Kidney tubule cell (primary cell): ENCODE measurements around the gene ASB3.

Experiments used
- DNase-seq: peaks from one replicate; pipeline ENCODE4 v3.0.0-alpha.2; 2018; ENCODE audit warnings: low spot score

Gene ASB3

GRCh38 chr2:53652131-53652530 lies 134.6 kb downstream of the ASB3 start:
- no peak for DNase-seq

GRCh38 chr2:53646788-53647187 lies 140.0 kb downstream of the ASB3 start:
- DNase-seq = no peak

GRCh38 chr2:53641290-53641689 lies 145.5 kb downstream of the ASB3 start:
- no peak for DNase-seq

DNA sequence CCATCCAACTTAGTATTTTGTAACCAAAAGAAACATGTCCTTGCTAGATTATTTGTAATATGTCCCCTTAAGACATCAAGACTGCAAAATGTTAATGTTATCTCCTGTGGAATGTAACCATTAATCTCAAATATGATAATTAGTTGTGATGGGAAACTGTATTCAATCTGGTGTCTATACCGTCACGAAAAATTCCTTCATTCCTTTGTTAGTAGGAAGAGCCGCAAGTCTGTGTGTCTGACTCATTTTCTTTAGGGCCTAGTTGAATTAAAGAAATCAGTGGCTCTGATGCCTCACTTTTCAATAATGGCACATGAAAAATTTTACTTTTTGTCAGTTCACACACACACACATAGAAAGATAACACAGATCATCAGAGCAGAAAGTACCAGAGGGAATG lies 146.3 kb downstream of the ASB3 start:
- no peak for DNase-seq

DNA sequence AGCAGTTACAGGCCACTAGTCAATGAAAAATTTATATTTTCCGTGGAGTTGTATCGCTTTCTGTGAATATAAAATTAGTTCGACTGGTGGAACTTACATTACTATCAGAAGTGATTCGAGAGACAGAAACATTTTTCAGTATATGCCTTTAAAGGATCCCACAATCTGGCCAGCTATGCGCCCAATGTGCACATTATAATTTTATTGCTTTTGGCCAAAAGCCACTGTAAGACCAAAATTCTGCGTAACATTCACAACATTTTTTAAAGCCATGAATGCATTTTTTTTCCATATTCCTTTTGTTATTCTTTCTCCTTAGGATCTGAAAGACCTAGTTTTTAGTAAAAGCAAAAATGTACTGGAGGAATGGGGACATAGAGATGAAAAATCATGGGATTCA lies 150.2 kb downstream of the ASB3 start:
- DNase-seq = no peak

DNA sequence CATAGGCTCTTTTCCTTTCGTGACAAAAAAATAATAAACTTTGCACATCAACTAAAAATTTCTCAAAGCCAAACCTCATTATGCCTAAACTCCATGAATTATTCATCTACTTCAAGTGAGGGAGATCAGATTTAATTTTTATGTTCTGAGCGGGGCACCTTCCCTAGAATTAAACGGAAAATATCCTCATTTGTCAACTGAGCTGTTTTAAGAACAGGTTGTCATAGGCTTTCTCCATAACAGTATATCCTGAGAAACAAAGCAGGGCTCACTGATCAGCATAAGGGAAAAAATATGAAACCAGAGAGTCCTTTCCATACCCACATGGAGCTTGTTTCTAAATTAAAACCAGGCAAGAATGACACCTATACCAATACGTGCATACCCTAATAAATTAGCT lies 150.6 kb downstream of the ASB3 start:
- DNase-seq = no peak

GRCh38 chr2:53635694-53636093 lies 151.1 kb downstream of the ASB3 start:
- no peak for DNase-seq

GRCh38 chr2:53633441-53633840 lies 153.3 kb downstream of the ASB3 start:
- peak; percentile 24 for DNase-seq

DNA sequence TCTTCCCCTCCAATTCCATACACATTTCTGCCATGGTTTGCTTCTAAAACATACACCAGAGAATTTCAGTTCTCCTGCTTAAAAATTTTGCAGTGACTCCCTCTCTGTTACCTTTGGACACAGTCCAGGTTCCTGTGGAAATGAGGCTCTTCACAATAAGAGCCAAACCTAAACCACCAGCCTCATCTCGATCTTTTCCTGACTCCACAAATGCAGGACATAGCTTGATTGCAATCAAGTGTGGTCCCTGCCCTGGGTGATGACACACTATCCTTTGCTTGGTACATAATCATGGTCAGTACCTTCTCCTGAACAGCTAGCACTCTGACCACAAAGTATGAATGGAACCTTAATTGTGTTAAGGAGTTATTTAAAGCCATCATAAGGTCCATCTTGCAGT lies 154.0 kb downstream of the ASB3 start:
- DNase-seq = peak; percentile 72

DNA sequence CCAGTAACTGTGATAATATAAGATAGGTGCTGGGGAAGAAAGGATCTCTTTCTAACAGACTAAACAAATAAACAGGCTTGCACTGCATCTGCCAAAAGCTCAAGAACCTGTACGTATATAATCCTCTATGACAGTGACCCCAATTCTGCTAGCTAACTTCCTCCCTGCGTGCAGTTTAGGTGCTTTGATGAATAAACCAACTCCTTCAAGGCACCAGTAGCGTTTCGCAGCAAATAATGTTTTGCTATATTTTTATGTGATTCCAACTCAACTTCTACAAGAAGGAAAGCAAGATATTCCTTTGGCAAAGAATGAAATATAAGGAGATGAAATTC lies 154.7 kb downstream of the ASB3 start:
- no peak for DNase-seq

- no peak for DNase-seq
Observed at GRCh38 chr2:53631313-53632125, 155.2 kb downstream of the ASB3 start.

DNA sequence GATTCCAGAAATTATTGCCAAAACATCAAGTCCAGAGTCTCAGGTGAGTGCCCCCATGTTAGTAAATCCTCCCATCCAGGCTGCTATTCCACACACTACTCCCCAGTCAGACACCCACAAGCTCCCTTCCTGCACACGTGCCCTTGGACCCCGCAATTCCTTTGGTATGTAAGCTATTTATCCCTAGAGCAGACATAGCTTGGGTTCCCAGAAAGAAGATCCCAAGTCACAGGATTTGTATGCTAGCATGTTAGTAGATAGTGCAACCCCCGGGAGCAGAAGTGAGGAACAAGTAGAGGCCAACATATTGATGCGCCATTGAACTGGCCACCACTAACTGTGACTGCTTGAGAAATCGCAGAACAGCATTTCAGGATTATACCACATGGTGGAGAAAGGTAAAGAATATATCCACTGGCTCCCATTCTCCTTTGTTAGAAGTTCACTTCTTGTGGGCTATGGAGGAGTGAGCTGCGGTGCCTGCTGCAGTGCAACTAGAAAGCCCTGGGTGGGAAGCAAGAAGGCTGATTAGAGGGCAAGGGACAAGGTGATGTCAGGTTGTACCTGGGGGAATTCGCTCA lies 156.6 kb downstream of the ASB3 start:
- no peak for DNase-seq

DNA sequence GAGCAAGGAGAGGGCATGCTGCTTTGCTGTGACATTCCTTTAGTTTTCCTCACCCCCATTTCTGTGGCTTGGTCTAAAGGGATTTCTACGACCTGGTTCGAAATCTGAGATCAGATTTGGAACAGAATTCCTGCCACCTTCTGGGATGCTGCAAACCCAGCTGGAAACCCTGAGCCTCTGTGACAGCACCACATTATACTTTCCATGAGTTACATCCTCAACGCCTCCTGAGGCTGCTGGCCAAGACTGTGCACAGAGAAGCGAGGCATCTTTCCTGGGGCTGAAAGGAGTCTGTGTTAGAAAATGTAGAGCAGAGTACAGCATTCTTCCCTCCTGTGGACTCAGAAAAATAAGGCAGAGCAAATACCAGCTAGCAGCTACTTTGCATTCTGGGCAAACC lies 157.3 kb downstream of the ASB3 start:
- no peak for DNase-seq

- no peak for DNase-seq
Observed at GRCh38 chr2:53629001-53629400, 157.8 kb downstream of the ASB3 start.

- no peak for DNase-seq
Observed at GRCh38 chr2:53622141-53622540, 164.6 kb downstream of the ASB3 start.

- no peak for DNase-seq
Observed at GRCh38 chr2:53620981-53621380, 165.8 kb downstream of the ASB3 start.
